ENCODE measurements around the gene GIMAP2. TPM values are rescaled to one million over a fixed set of nuclear protein-coding genes. Genes with fewer than 3 reads are reported as not detected.

GIMAP2 gene
- polyA plus RNA-seq, 3 donors = 45.6 to 63.8 (median 47.0) TPM

GRCh38 chr7:150665896-150666295, 19.6 kb upstream of the GIMAP2 start:
- no peaks in the 10 kb centered on the region for H3K27me3 ChIP-seq (ENCODE audit: control insufficient read depth in 2 of 2, insufficient read depth in 2 of 2, low read length in 2 of 2)
- H3K36me3 ChIP-seq (replicated peaks in 1 of 2; ENCODE audit: control insufficient read depth in 1 of 2, insufficient read depth in 2 of 2, low read length in 2 of 2) = no peaks in the 10 kb centered on the region
- peaks cover 41% of the 10 kb centered on the region for H3K4me1 Mint-ChIP-seq
- H3K27me3 Mint-ChIP-seq (ENCODE audit: low read depth in 3 of 3) = peaks cover 0 to 1% (median 0%) of the 10 kb centered on the region in 3 donors
- peak overlapping the region in 1 of 2 donors; percentile 74 for H3K27ac ChIP-seq (ENCODE audit: low read depth in 1 of 2, low read length in 2 of 2)
- peaks cover 3 to 10% (median 9%) of the 10 kb centered on the region in 7 donors for H3K9me3 Mint-ChIP-seq
- peak overlapping the region; percentile 67 for H3K4me2 ChIP-seq (replicated peaks; ENCODE audit: extremely low read depth, low read length, poor library complexity, severe bottlenecking)
- no peak overlapping the region for H3K9ac ChIP-seq (ENCODE audit: insufficient read depth, low read length, poor library complexity, severe bottlenecking)
- peaks cover 0 to 7% of the 10 kb centered on the region in 2 donors for H3K9me3 ChIP-seq (replicated peaks in 1 of 2; ENCODE audit: control insufficient read depth in 1 of 2, insufficient read depth in 1 of 2, low read length in 2 of 2)
- no peaks in the 10 kb centered on the region for H4K20me1 ChIP-seq (ENCODE audit: insufficient read depth, low read length)
- peak overlapping the region; percentile 46 to 88 (median 70) for H3K27ac Mint-ChIP-seq
- peak overlapping the region in 2 of 3 experiments; percentile 18 to 56 for H3K4me3 ChIP-seq (replicated peaks in 1 of 3; ENCODE audit: low read depth in 2 of 3, low read length in 3 of 3)
- peaks cover 26 to 27% of the 10 kb centered on the region in 2 donors for H3K4me1 ChIP-seq (ENCODE audit: control insufficient read depth in 1 of 2, insufficient read depth in 2 of 2, low read length in 2 of 2)
- TF ChIP-seq CTCF (IDR thresholded peaks at IDR 0.05) = no peak
- WGBS (ENCODE audit: insufficient coverage) = 93% methylated on average over 2 of the region's 2 CpGs
- H3K36me3 Mint-ChIP-seq = peaks cover 0 to 3% of the 10 kb centered on the region in 2 donors
- peak overlapping the region; percentile 45 to 49 for H3K4me3 Mint-ChIP-seq
- intact Hi-C loops (cut with micrococcal nuclease) = no loop called here
- H2AFZ ChIP-seq (ENCODE audit: insufficient read depth, low read depth, low read length, poor library complexity, severe bottlenecking) = peak overlapping the region; percentile 35
- DNase-seq = peak in 2 of 3 donors; percentile 22 to 26
- no peaks in the 10 kb centered on the region for H3K79me2 ChIP-seq (ENCODE audit: insufficient read depth, low read length)

GRCh38 chr7:150666412-150666811, 19.1 kb upstream of the GIMAP2 start:
- Mint-ChIP-seq H3K36me3 (peaks cover 0 to 3% of the 10 kb centered on the region in 2 donors), H3K27me3 (ENCODE audit: low read depth in 3 of 3) (peaks cover 0 to 1% (median 0%) of the 10 kb centered on the region in 3 donors), H3K9me3 (peaks cover 3 to 10% (median 9%) of the 10 kb centered on the region in 7 donors), H3K4me3 (peak overlapping the region in 1 of 2 donors; percentile 49), H3K27ac (peak overlapping the region in 6 of 7 donors; percentile 14 to 88 (median 62)), H3K4me1 (peaks cover 35% of the 10 kb centered on the region)
- Histone ChIP-seq H2AFZ (ENCODE audit: insufficient read depth, low read depth, low read length, poor library complexity, severe bottlenecking) (no peak overlapping the region), H3K4me1 (ENCODE audit: control insufficient read depth in 1 of 2, insufficient read depth in 2 of 2, low read length in 2 of 2) (peaks cover 26 to 27% of the 10 kb centered on the region in 2 donors), H3K9ac (ENCODE audit: insufficient read depth, low read length, poor library complexity, severe bottlenecking) (no peak overlapping the region), H3K9me3 (replicated peaks in 1 of 2; ENCODE audit: control insufficient read depth in 1 of 2, insufficient read depth in 1 of 2, low read length in 2 of 2) (peaks cover 0 to 7% of the 10 kb centered on the region in 2 donors), H4K20me1 (ENCODE audit: insufficient read depth, low read length) (no peaks in the 10 kb centered on the region), H3K27ac (ENCODE audit: low read depth in 1 of 2, low read length in 2 of 2) (peak overlapping the region in 1 of 2 donors; percentile 74), H3K4me3 (replicated peaks in 1 of 3; ENCODE audit: low read depth in 2 of 3, low read length in 3 of 3) (peak overlapping the region in 1 of 3 experiments; percentile 56), H3K79me2 (ENCODE audit: insufficient read depth, low read length) (no peaks in the 10 kb centered on the region), H3K4me2 (replicated peaks; ENCODE audit: extremely low read depth, low read length, poor library complexity, severe bottlenecking) (peak overlapping the region; percentile 67), H3K36me3 (replicated peaks in 1 of 2; ENCODE audit: control insufficient read depth in 1 of 2, insufficient read depth in 2 of 2, low read length in 2 of 2) (no peaks in the 10 kb centered on the region), H3K27me3 (ENCODE audit: control insufficient read depth in 2 of 2, insufficient read depth in 2 of 2, low read length in 2 of 2) (no peaks in the 10 kb centered on the region)
- DNase-seq = peak in 2 of 3 donors; percentile 10 to 32
- intact Hi-C loops (cut with micrococcal nuclease) = no loop called here
- no peak for TF ChIP-seq CTCF (IDR thresholded peaks at IDR 0.05)

All from CD14-positive monocyte (primary cell).